CD4-positive, alpha-beta T cell treated with Interleukin-4 for 1 hour (primary cell): ENCODE measurements around the gene PDZD2.
"Not testable (repeated sequence)": the region's sequence is repeated elsewhere in the genome, so short reads cannot be mapped to it uniquely, and the experiment has no call there.

Experiments
- DNase-seq, 2 donors: peaks; one replicate each; pipeline ENCODE4 v3.0.0-alpha.2; 2020 to 2022

The PDZD2 gene

DNA sequence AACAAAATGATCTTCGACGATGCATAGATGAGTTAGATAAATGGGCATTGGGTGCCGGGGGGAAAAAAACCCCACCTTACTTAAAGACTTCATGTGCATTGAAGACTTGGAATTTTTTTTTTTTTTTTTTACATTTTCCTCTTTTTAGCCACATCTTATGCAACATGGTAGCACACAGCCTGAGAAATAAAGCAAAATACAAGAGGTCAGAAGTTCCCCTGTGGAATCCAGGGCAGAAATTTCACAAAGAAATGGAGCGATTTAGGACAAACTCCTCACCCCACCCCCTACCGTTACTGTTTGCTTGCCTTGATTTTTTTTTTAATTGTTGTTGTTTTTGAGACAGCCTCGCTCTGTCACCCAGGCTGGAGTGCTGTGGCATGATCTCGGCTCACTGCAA lies 382.0 kb downstream of the PDZD2 start:
- no peak for DNase-seq

DNA sequence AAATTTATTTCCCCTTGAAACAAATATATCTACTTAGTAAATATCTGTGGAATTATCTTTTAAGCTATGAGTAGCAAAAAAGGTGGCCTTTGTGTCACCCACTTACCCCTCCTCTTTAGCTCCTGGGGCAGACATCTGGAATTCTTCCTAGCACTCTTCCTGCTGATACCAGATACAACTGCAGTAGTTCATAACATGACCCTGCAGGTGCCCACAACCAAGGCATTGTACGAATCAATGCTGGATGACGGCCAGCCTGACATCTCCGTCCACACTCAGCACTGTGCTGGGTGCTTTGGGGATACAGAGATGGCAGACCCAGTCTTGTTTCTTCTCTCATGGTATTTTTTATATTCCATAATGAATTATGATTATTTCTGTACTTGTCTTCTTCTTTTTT lies 382.8 kb downstream of the PDZD2 start:
- DNase-seq, result no peak

DNA sequence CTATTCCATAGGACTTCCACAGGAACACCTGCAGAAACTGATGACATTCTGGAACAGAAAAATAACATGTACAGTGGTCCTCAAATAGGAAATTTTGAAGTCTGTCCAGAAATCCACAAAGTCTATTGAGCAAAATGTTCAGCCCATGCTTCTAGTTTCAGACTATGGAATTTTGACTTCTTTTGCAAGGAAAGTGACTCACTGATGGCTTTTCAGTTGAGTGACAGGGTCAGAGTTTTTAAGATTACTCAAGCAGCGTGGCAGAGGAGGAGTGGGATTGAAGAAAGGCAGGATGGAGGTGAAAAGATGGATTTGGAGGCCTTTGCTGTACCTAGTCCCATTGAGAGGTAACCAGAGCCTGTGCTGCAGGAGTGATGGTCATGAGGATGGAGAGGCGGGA lies 383.7 kb downstream of the PDZD2 start:
- no peak for DNase-seq

DNA sequence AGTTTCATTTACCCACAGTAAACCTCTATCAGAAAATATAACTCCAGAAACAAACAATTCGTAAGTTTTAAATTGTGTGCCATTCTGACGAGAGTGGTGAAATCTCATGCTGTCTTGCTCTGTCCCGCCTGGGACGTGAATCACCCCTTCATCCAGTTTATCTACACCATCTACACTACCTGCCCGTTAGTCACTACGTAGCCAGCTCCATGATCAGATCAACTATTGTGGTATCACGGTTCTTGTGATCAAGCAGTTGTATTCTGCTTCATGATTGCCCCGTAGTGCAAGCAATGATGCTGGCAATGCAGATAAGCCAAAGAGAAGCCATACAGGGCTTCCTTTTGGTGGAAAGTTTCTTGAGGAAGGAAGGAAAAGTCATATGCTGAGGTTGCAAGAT lies 384.9 kb downstream of the PDZD2 start:
- no peak for DNase-seq

DNA sequence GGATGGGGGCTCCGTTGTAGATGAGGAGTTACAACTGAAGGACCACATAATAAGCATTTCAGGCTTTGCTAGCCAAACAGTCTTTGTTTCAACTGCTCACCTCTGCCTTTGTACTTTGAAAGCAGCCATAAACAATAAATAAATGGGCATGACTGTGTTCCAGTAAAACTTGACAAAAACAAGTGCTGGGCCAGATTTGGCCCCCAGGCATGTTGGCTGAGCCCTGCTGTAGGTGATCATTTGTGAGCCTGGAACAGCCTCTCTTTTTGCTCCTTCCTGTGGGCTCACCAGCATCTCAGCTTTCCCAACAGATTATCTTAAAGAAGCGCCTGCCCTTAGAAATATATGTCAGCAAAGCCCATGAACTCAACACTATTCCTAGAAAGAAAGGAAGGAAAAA lies 385.8 kb downstream of the PDZD2 start:
- DNase-seq, result no peak

DNA sequence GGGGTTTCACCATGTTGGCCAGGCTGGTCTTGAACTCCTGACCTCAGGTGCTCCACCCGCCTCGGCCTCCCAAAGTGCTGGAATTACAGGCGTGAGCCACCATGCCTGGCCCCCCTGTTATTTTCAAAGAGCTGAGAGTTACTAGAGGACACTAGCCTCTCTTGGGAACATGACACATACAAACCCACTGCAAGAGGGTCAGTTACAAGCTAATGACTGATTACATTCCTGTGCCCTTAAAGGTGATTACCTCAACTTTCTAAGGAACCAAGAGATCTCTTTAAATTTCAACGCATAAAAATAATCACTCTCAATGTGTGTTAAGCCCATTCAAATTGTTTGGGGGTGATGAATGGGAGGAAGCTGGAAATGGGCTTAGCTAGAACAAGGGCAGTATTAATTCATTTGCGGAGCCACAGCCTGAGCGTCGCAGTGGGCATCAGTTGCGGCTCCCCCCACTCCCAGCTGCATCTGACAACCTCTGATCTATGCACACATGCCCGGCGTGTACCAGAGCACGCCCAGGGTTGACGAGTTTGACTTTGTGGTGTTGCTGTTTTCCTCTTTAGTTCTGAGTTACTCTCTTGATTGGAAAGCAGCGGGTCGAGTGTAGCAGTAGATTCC lies 388.3 kb downstream of the PDZD2 start:
- no peak for DNase-seq

DNA sequence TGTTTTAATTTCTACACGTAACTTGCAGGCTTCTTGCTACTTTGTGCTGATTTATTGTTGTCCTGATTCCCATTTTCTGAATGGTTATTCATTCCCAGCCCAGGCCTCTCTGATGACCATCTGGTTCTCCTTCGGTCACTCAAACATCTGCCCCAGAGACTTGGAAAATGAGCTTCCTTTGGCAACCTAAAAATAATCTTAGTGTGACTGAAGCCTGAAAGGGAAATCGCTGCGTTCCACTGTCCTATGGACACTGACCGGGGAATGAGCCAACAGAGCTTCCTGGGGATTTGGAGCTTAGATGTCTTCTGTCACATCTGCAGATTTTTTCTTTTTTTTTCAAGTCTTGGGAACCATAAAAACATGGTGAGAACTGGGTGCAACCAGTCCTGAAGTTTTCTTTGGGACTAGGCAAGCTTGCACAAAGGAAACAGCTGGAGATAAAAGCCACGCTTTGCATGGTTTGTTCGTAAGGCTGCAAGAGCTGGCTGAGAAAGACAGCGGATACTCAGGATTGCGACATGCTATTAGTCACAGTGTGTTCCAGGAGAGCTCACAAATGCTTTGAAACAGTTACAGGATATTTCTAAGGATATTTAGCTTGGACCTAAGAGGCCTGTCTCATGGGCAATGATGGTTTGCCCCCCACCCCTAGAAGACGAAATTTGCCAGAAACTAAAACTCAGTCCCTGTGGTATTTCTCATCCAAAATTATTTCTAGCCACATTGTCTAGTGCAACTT lies 389.0 kb downstream of the PDZD2 start:
- peak in 1 of 2 donors; percentile 27 for DNase-seq

DNA sequence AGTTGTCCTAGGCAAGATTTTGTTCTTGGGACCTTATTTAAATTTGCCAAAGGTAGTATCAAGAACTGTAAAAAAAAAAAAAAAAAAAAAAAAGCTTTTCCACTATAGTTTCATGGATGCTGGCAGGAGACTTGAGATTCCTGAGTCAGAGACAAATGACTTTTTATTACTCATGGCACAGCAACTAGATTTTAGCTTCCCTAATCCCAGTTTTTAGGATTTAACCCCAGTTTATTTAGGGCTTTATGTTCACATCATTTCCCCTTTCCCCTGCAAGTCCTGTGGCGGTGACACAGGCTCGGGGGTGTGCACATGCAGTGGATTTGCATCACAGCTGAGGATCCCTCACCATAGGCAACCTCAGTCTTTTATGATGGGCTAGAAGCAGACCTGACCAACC lies 390.3 kb downstream of the PDZD2 start:
- DNase-seq, result no peak

DNA sequence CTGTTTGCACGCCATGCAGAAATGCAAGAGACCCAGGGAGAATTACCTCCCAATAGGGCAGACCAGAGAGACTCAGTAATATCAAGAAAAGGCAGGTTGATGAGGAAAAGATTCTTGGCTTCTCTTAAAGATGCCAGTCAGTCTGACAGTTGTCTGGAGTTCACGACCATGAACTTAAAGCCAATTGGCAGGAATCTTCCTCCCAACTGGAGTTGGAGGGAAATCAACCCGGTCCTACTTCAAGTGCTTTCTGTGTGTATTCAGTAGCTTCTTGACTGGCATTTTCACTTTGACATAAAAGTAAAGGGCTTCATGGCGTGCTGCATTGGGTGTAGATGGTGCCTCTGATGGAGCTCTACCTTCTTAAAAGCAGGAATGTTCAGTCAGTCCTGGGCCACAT lies 390.9 kb downstream of the PDZD2 start:
- no peak for DNase-seq

DNA sequence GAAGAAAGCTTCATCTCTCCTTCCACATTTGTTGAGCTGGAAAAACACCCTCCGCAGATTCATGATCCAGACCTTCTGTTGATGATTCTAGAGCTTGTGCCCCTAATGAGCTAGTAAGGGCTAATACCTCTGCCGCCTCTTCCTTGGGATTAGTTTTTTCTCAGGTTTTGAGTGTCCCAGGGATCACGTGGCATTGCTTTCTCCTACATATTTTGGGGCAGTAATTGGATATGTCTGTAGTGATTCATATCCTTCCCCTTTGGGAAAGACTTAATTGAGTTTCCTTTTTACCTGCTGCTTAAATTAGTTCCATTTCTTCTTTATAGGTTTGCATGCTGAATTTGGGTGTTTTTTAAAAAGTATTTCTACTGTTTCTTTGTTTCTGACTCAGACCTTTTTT lies 391.3 kb downstream of the PDZD2 start:
- no peak for DNase-seq

DNA sequence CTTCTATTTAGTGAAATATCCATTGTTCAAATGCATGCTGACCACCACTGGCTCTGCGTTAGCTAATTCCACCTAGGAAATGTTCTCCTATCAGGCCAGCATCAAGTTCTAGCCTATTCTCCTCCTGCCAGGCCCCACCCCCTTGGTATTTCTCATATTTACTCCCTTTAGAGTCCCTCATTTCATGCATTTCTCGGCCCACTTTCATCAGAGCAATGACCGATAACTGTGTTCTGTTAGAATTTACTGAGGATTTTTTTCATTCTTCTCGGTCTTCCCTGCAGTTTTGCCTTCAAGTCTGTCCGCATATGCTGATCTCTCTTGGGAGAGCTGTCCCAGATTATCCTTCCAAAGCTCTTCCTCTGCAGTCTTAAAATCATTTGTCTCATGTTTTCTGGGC lies 391.8 kb downstream of the PDZD2 start:
- DNase-seq, result no peak

DNA sequence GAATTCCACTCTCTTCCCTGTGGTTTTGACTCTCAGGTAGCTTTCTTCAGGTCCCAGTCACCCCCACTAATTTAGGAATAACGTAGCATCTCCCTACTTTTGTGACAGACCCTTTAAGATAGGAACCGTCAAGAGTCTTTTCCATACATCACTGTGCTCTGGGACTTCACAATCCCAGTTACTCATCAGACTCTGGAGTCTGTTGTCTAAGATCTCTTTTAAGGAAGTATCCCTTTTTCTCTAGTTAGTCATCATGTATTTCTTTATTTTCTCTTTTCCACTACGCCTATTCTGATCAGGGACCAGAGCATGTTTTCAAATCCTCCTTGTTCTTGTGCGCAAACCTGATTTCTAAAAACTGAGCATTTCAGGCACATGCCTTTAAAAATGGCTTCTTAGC lies 392.2 kb downstream of the PDZD2 start:
- DNase-seq, result no peak

DNA sequence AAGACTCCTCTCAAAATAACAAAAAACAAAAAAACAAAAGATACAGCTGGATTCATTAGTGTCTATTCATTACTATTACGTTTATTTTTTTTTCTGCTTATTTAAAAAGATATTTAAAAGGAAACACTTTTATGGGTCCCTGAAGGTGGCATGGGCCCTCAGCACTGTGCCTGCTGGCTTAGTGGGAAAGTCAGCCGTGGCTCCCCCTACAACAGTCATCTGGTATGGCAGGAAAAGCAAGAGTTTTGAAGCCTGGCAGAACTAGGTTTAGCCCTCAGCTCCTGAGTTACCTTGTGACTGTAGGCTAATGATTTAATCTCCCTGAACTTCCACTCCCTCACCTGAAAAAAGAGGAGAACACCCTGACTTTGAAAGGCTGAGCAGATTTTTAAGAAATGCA lies 399.6 kb downstream of the PDZD2 start:
- no peak for DNase-seq

DNA sequence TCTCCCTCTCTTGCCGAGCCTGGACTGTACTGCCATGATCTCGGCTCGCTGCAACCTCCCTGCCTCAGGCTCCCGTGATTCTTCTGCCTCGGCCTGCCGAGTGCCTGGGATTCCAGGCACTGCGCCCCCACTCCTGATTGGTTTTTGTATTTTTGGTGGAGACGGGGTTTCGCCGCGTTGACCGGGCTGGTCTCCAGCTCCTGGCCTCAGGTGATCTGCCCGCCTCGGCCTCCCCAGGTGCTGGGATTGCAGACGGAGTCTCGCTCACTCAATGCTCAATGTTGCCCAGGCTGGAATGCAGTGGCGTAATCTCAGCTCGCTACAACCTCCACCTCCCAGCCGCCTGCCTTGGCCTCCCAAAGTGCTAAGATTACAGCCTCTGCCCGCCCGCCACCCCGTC lies 400.2 kb downstream of the PDZD2 start:
- not testable (repeated sequence) for DNase-seq

DNA sequence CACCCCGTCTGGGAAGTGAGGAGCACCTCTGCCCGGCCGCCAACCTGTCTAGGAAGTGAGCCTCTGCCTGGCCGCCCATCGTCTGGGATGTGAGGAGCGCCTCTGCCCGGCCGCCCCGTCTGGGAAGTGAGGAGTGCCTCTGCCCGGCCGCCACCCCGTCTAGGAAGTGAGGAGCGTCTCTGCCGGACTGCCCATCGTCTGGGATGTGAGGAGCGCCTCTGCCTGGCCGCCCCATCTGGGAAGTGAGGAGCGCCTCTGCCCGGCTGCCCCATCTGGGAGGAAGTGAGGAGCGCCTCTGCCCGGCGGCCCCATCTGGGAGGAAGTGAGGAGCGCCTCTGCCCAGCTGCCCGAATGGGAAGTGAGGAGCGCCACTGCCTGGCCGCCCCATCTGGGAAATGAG lies 400.7 kb downstream of the PDZD2 start:
- DNase-seq, result not testable (repeated sequence)

DNA sequence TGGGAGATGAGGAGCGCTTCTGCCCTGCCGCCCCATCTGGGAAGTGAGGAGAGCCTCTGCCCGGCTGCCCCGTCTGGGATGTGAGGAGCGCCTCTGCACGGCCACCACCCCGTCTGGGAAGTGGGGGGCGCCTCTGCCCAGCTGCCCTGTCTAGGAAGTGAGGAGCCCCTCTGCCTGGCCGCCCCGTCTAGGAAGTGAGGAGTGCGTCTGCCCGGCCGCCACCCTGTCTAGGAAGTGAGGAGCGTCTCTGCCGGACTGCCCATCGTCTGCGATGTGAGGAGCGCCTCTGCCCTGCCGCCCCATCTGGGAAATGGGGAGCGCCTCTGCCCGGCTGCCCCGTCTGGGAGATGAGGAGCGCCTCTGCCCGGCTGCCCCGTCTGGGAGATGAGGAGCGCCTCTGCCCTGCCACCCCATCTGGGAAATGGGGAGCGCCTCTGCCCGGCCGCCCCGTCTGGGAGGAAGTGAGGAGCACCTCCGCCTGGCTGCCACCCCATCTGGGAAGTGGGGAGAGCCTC lies 401.3 kb downstream of the PDZD2 start:
- not testable (repeated sequence) for DNase-seq

DNA sequence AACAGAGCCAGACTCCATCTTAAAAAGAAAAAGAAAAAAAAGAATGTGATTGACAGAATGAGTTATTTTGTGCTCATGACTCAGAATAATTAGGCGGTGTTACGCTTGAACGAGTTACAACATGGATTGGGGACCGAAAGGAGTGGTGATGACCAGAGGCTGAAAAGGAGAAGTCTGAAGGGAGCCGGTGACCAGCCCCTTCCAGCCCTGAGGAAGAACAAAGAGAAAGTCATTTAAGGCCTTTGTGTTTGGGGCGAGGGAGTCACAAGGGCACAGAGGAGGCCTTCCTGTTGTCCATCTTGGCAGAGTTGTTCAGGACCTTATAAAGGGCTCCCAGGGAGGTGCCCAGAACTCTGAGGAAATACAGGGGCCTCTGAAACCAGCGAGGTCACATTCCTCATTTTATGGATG lies 403.6 kb downstream of the PDZD2 start:
- DNase-seq, result peak in 1 of 2 donors; percentile 23

DNA sequence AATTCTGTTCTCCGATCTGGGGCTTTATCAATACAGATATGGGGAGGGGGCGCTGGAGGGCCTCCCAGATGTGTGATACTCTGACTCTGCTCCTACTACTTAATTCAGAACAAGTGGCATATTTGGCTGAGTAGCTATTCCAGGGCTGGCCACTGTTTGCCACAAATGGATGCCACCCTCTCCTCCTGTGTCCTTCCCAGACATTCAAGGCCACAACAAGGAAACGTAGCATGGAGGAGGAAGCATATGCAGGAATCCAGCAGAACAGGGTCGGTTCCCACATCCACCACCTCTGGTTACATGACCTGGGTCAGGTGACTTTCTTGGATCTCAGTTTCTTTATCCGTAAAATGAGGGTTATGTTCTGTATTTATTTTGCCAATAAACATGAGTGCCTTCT lies 404.2 kb downstream of the PDZD2 start:
- DNase-seq, result no peak

DNA sequence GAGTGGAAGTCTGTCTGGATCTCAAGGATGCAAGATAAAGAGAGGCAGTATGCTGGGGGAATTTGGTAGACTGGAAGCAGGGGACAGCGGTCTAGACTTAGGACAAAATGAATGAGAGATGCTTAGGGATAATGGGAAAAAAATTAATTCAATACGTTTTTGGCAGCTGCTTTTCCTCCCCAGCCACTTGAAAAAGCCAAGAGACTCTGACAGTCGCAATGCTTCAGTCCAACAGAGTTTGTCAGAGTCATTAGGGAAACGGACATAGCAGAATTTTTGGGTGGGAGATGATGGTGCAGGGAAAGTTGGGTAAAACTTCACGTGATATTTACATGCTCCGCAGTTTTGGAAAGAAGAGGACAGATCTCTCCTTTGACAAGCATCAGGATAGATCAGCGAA lies 405.5 kb downstream of the PDZD2 start:
- no peak for DNase-seq

DNA sequence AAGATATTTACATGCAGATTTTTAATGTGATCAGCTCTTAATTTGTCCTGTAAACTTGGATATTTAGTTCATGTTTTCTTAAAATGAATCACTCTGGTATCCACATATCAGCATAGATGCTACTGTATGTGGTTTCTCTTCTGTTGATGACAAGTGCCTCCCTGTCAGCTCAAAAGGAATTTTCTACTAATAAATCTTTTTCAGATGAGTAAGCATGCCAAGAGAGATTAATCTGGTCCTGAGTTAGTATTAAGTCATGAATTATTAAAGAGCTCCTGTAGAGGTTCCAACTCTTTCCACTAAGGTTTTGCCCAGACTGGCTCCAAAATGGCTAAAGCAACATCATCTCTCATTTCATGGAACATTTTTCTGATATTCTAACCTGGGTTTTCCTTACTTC lies 406.0 kb downstream of the PDZD2 start:
- DNase-seq, result no peak

DNA sequence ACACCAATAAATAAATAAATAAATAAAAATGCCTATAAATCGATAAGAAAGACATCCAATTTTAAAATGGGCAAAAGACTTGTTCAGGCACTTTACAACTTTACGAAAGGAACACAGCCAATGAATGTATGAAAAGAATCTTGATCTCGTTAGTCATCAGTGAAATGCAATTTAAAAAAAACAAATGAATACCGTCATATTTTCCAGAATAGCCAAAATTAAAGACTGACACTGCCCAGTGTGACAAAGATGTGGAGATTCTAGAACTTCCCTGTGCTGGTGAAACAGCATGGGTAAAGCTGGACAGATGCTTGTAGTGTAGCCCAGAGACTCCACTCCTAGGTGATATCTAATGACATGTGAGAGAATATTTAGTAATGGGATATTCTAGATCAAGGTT lies 408.1 kb downstream of the PDZD2 start:
- no peak for DNase-seq

DNA sequence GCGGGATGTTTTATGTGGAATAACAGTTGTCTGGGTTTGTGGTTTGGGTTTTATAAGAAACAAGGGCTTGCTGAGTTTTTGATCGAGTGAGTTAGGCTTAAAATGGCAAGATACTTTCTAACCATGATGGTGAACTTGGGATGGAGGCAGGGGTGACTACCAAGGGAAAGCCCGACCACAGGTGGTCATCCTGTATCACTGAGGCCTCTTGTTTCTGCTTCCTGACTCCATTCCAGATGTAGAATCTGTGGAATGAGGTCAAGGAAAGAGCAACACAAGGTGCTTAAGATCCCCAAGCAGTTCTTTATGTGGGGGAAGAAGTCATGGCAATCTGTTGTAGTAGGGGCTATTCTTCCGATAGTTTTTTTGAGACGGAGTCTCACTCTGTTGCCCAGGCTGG lies 412.9 kb downstream of the PDZD2 start:
- DNase-seq, result no peak

DNA sequence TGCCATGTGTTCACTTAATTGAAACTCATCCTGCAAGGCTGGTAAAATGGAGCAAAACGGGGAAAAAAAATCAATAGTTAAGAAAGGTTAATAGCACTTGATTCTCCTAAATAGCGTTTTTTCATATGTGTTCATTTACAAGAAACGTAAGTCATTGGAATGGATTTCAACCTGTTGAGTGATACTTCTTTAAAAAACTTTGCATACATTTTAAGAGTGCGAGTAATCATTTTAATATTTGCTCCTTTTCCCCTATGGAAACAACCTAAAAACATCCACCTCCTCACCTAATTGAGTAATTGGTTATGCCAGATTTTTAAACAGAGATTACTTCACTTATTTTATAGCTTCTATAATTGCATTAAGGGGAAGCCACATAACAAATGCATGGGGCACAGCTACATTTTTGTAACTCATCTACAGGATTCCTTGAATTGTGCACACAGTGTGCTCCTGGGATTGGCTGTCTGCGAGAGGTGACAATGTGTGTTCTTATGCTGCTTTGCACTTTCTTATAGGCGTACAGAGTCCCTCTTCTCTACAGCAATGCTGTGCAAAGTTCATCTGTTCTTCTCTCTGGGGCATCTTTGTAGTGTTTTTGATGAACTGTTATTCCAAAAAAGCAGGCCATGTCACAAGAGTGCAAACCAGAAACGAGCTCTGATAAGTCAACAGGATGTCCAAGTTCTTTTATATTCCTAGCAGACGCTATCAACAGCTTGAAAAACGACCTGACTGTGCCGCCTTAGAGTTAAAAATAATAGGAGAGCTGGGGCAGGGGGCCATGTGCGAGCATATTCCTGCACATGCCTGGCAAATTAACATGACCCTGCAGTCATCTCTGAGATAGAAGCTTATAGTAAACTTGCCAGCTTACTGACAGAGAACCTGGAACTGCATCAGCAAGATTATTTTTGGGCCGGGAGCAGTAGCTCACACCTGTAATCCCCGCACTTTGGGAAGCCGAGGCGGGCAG lies 417.2 kb downstream of the PDZD2 start:
- no peak for DNase-seq
